ENCODE measurements around the gene PLA2G3.
"Not testable (repeated sequence)": the region's sequence is repeated elsewhere in the genome, so short reads cannot be mapped to it uniquely, and the experiment has no call there.

Gene PLA2G3

DNA sequence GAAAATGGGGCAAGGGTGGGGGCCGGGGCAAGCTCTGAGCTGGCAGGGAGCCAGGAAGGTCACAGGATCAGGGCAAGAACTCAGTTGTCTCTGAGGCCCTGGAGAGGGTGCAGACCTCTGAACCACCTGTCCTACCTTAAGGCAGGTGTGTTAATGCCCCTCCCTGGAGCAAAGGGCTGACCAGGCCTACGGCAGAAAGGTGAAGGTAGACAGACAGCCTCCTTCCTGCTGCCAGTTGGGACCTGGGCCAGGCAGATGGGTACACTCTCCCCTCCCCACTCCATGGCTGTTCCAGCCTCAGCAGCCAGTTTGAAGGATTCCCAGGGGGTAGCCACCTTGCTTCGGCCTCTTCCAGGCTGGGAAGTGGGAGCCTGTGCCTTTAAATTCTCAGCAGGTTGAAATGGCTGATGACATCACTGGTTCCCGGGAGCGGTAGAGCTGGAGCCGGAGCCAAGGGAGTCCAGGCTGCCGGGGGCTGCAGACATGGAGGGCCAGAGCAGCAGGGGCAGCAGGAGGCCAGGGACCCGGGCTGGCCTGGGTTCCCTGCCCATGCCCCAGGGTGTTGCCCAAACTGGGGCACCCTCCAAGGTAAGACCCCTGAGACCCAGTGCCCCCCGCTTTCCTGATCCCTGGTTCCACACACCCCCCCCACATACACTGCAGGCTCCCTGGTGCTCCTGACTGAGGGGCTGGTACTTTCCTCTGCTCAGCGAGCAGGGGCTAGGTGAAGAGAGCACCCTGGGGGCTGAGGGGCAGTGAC is 17.6 kb downstream of the PLA2G3 start, which contains the start of gene INPP5J:
Gene INPP5J, plus strand, starts transcription at position 435 of the 760 bp plus-strand sequence. Its CDS starts 49 bp downstream, at position 484.
- DNase-seq (ENCODE audit: low spot score) = no peak

DNA sequence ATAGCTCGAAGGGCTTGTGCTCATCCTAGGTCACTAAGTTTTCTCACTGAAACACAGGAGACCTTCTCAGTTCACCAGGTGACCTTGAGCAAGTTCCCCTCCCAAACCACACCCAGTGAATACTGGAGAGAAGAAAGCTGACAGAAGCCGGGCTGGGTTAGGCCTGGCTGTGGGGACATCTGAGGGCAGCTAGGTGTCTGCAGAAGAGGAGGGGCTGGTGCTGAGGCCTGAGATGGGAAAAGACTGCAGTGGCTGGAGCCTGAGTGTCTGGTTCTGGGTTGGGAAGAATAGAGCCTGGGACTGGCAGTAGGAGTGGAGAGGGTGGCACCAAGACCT is 18.1 kb downstream of the PLA2G3 start:
- DNase-seq (ENCODE audit: low spot score) = no peak

DNA sequence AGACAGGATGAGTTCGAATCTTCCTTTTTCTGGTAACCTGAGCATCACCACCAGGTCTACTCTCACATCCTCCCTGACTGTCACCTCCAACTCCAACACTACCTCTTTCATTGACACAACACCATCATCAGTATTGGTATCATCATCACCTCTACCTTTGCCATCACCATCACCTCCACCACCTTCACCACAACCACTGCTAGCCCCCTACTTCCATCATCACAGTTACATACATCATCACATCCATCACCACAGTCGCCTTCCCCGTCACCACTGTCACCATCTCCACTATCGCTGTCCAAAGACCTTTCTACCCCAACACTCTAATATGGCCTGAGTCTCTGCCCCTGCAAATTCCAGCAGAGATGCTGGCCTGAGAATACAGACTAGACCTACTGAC is 18.9 kb downstream of the PLA2G3 start:
- DNase-seq (ENCODE audit: low spot score) = no peak

DNA sequence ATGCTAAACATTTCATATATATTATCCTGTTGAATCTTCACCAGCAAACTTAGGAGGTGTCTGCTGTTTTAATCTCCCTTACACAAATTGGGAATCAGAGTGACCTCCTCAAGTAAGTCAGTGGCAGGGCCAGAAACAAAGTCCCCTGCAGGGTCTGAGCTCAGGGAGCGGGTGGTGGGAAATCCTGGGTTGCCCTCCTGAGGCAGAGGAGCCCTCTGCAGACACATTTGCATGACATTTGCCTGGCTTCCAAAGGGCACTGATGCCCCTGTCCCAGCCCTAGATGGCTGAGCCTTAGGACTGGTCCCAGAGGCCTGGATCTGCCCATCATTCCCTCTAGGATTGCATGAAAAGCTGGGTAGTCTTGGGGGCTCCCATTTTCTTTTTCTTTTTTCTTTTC is 19.7 kb downstream of the PLA2G3 start:
- no peak for DNase-seq (ENCODE audit: low spot score)

DNA sequence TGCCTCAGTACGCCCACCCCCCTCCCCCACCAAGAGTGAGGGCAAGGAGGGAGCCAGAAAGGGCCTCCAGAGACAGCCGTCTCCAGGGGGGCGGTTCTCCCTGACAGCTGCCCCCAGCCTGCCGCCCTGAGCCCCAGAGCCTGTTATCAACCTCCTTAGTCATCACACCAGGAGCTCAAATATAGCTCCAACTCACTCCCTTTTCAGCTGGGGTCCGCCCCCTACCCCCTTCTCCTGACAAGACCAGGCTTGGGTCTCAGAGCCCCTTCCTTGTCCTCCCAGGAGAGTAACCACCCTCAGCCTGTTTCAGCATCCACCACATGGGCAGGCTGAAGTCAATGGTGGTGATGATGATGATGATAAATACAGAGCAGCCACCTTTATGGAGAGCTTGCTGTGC is 20.1 kb downstream of the PLA2G3 start:
- DNase-seq (ENCODE audit: low spot score) = no peak

DNA sequence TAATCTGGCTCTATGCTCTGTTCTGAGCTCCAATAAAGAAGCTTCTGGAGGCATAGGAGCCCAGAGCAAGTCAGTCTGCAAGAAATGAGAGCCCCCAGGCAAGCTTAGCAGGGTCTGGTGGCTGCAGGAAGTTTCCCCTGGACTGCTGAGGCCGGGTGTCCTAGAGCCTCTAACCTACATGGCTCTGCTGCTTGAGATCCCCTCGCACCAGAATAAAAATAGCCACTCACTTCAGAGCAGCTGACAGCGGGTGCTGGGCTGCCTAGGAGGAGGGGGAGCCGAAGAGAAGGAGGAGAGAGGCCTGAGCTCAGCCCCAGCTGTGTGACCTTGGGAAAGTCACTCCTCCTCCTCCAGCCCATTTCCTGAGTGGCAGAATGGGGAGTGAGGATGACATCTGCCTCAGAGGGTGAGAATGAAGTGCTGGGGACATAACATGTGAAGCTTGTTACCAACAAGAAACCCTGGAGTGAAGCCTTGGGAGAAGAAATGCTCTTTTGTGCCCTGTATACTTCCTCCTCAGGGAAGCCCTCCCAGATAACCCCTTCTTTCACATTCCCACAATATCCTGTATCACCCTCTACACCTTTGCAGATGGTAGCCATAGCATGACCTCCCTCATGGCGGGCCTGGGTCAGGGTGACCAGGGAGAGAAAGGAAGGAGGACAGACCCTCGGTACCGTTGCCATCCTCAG is 21.1 kb downstream of the PLA2G3 start:
- no peak for DNase-seq (ENCODE audit: low spot score)

DNA sequence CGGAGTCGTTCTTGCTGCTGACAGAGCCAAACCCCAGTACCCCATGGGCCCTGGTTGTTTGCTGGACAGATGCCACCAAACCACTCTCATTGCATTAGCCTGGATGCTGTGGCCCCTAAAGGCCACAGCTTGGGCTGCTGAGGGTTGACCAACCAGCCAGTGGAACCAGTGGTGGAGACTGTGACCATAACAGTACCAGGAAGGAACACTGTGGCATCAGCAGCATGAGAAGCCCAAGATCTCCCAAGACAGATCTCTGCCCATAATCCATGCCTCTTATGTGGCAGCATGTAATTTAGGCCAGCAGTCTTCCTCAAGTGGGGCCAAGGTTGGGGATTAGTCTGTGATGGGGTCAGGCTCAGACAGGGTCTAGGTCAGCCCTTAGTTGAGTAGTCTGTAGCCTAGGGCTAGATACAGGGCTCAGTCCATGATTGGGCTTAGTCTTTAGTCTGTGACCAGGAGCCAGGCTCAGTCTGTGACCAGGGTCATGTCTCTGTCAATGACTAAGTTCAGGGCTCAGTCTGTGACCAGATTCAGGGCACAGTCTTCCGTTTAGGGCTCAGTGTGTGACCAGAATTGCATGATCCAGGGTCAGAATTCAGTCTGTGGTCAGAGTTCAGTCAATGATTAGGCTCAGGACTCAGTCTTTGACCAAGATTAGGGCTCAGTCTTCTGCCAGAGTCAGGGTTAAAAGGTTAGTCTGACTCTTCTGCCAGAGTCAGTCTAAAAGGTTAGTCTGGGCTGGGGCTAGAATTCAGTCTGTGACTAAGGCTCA is 22.1 kb downstream of the PLA2G3 start:
- no peak for DNase-seq (ENCODE audit: low spot score)

DNA sequence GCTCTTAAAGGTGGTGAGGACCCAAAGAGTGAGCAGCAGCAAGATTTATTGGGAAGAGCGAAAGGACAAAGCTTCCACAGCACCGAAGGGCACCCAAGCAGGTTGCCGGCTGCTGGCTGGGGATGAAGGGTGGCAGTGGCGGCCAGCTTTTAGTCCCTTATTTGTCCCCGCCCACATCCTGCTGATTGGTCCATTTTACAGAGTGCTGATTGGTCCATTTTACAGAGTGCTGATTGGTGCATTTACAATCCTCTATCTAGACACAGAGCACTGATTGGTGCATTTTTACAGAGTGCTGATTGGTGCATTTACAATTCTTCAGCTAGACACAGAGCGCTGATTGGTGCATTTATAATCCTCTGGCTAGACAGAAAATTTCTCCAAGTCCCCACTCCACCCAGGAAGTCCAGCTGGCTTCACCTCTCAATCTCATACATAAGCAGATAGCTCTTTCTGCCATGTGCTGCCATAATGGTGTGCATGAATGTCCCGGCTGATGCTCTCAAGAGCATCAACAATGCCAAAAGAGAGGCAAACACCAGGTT is 27.7 kb downstream of the PLA2G3 start:
- DNase-seq (ENCODE audit: low spot score) = not testable (repeated sequence)

DNA sequence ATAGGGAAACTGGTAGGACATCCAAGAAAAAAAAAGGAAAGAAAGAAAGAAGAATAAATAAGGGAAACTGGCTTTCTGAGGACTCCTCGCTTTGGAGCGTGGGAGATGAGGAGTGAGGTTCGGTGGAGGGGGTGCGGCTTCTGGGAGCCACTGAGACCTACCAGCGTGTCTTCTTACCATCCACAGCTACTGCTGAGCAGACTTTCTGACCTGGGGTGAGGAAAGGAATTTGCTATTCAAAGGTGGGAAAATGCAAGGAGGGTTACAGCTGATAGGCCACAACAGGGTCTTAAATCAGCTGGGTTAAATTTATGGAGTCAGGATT is 32.5 kb downstream of the PLA2G3 start:
- no peak for DNase-seq (ENCODE audit: low spot score)

DNA sequence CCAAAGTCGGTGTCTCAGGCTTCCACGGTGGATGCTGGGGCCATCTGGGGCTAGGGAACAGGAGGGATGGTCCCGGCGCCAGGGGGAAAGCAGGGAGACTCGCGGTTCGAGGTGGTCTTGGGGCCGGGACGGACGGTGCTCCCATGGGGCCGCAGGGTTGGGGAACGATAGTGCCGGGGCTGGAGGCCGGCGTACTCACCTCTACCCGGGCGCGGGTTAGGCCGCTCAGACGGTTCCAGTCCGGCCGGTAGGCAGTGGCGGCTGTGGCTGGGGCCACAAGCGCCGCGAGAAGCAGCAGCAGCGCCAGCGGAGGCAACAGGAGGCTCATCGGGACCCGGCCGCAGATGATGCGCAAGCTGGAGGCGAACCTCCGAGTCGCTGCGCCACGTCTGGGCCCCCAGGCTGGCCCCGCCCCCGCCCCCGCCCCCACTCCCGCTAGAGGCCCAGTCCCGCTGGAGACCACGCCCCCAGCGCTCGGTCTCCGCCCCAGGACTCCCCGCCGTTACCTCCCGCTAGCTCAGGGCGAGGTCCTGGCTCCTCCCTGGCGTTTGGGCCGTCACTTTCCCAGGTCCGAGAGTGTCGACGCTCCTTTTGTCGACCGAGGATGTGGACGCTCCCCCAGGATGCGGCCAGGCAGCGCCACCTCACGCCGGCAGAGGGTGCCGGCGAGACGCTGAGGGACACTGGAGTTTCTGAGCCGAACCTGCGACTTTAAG is 33.0 kb downstream of the PLA2G3 start, which contains the start of gene SELENOM:
Gene SELENOM, minus strand, starts transcription at position 391 of the 716 bp plus-strand sequence. Its CDS starts 63 bp downstream, at position 328.
- DNase-seq (ENCODE audit: low spot score) = peak; percentile 93

DNA sequence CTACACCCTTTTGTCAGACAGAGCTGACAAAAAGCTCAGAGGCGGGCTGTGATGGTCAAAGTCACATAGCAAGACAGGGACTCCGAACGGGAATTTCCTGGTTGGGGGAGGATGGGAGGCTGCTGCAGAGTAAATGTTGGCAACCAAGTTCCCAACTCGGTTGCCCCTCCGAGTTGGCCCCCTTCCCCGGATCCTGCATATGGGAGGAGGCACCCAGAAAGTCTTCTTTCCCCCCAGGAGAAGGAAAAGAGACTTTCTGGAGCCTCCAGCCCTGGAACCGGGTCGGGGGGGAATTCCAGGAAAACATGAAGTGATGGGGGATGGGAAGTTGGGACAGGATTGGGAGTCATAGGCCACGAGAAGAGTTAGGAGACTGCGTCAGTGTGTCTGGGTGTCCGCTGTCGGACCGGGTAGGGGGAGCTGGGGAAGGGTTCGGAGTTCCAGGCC is 33.6 kb downstream of the PLA2G3 start:
- no peak for DNase-seq (ENCODE audit: low spot score)

DNA sequence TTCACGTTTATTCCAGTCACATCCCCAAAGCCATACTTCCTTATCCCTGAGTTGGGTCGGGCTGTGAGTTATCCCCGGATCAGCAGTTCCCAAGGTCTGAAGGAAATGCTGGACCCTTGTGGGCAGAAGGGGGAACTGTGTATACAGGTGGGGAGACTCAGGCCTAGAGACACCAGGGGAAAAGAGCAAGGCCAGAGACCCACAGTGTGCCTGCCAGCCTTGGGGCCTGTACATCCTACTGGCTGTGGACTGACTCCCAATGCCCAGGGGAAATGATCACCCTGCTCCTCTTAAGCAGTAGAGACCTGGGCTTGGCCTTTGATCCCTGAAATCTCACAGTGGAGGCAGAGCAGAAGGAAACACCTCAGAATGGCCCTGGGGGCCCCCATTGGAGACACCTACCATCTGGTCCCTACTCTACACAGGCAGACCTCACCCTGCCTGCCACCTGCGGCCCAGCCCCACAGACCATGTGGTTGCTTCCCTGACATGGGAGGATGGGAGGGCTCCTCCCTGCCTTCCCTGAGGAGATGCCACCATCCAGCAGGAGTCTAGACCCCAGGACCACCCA is 34.2 kb downstream of the PLA2G3 start:
- DNase-seq (ENCODE audit: low spot score) = no peak

DNA sequence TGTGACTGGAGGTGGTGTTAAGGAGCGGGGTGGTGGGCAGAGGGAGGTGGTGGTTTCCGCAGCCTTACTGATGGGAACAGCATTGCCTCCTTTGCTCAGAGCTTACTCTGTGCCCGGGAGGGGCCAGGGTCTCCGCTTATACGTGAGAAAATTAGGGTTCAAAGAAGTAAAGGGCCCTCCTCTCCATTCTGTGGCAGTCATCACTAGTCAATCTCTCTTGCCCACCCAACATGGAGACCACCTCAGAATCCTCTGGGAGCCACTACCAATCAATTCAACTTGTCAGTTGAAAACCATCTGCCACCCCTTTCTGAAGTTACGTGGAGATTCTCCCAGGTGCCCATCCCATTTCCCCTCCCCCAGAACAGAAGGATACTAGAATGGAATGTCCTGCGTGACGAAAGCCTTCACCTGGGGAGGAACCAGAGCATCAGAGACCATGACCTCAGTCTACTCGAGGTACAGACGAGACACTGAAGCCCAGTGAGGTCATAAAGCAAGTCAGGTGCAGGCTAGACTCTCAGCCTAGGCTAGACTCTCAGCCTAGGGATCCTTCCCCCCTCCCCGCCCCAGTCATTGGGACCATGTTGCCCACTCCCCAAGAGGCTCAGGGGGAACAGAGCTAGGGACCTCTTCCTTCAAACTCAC is 34.9 kb downstream of the PLA2G3 start:
- no peak for DNase-seq (ENCODE audit: low spot score)

DNA sequence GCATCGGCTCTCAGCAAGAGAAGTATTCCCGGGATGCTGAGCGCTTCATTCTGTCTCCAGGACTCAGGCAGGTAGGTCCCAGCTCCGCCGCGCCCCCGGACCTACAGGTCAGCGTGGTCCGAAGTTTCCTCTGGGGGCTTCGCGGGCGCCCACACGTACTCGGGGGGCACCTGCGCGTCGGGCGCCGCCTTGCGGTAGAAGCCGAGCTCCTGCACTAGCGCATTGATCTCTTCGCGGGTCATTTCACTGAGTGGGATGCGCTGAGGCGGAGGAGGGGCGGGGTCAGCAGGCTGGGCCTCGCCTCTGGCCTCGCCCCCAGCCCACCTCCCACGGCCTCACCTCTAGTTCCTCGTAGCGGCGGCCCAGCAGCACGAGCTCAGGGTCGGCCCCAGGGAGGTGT is 35.4 kb downstream of the PLA2G3 start:
- DNase-seq (ENCODE audit: low spot score) = peak; percentile 58

DNA sequence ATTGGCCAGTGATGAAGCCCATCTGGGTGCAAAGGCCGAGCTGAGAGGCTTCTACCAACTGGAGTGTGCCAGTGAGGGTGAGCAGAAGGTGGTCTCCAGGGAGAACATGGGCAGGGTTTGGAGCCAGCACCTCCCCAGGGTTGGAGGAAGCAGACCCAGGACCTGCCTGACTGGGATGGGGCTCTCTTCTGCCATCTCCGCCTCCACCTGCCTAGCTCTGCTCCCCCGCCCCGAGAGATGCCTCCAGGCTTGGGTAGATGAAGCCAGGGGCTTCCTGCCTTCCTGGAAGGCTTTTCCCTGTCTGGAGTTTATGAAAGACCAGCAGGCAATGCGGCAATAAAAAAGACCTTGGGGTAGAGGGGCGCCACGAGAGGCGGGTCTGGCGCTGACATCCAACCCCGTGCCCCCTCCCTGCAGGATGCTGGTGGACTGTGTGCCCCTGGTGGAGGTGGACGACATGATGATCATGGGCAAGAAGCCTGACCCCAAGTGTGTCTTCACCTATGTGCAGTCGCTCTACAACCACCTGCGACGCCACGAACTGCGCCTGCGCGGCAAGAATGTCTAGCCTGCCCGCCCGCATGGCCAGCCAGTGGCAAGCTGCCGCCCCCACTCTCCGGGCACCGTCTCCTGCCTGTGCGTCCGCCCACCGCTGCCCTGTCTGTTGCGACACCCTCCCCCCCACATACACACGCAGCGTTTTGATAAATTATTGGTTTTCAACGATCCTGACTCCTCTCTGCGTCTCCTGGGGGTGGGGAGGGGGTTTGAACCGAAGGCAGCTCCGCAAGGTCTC is 36.2 kb downstream of the PLA2G3 start:
- DNase-seq (ENCODE audit: low spot score) = no peak

DNA sequence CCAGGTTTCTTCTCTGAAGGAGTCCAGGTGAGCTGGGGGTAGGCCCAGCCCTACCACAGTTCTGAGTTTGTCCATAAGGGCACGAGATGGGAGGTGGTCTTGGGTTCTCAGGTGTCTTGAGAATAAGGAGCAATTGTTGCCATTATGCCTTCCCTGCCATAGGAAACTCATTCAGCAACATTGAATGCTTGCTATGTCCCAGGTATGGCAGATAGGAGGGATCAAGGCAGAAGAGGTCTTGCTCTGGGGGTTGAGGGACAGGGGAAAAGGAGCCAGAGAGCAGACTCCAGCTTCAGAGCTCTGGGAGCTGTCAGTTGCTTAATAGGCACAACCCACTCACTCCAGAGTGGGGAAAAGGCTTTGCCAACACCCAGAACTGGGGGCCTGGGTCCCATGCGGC is 37.2 kb downstream of the PLA2G3 start:
- DNase-seq (ENCODE audit: low spot score) = no peak

DNA sequence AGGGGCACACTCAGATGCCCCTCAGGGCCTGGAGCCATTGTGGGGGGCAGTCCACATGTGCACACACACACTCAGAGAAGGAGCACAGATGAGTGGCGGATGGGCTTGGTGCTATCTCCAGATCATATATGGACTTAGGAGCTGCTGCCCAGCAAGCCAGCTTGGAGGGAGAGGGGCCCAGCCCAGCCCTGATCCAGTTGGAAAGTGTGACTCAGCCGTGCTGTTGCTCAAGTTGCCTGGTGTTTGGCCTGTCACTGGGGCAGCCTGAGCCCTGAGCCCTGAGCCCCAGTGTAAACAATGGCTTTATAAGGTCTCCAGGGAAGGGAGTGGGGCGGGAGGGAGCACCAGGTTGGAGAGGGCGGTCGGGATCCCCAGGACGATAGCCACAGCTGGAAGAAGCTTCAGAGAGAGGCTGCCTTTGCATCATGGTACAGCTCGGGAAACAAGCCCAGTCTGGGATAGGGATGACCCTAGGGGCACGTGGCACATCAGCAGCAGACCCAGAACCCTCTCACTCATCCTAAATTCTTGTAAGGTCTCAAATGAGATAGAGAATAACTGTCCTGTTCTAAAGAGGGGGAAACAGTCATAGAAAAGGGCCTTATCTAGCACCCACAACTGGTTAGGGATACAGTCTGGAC is 37.7 kb downstream of the PLA2G3 start:
- DNase-seq (ENCODE audit: low spot score) = no peak

DNA sequence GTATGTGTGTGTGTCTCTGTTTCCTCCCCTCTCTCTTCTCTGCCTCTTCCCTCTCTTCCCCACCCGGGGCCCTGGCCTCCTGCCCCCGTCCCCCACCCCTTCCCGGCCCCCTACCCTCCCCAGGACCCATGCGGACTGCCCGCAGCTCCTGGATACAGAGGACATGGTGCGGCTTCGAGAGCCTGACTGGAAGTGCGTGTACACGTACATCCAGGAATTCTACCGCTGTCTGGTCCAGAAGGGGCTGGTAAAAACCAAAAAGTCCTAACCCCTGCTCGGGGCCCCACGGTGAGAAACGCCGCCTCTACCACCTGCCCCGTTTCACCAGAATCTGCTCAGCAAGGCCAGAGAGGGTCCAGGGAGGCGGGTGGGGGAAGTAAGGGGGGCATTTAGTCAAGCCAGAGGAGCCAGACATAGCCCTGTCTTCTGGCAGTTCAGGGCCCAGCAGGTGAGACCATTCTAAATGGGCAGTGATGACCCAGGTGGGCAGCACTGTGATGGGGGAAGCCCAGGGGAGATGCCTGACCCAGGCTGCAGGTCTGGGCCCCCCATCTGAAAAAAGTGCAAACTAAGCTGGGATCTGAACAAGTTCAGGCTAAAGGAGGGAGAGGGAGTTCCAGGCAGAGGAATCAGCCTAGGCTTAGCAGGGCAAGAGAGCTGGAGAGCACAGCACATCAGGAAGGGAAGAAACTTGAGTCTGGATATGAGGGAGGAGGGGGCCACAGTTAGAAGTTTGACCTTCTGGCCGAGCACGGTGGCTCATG is 39.4 kb downstream of the PLA2G3 start:
- DNase-seq (ENCODE audit: low spot score) = no peak

All from germinal center (tissue), 1 donor.